GM18502 (cell line): Measurements from ENCODE around the gene AMMECR1.
"Not testable (repeated sequence)": the region's sequence is repeated elsewhere in the genome, so short reads cannot be mapped to it uniquely, and the experiment has no call there.

Experiments
- ATAC-seq: cut with Tn5 transposase; IDR thresholded peaks from one replicate; pipeline ENCODE4 v1.9.1; 2021; ENCODE audit warnings: mild to moderate bottlenecking; ENCODE audit not compliant: unreplicated experiment, poor library complexity

Gene AMMECR1

GRCh38 chrX:110317820-110318663, at the start of gene AMMECR1:
Gene AMMECR1, minus strand, starts transcription at chrX:110318085. Its CDS starts 14 bp downstream, at chrX:110318071.
- peak; percentile 78 for ATAC-seq

- no peak for ATAC-seq
Observed at GRCh38 chrX:110363244-110363643, 45.4 kb upstream of the AMMECR1 start.

DNA sequence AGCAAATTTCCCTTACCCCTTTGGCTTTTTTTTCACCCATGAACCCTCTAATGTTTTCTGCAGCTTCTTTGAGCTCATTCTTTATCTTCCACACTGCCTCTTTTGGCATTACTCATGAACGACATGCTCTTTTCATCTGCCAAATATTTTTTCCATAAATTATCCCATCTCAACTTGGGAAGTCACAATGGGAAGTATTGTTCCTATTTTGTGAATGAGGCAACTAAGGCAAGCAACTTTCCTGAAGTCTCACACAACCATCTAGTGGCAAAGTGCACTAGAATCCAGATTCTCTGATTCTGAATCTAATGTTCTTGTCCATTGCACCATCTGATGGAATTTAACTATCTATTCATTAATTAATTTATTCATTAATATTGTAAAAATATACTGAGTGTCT, 41.4 kb upstream of the AMMECR1 start:
- no peak for ATAC-seq

DNA sequence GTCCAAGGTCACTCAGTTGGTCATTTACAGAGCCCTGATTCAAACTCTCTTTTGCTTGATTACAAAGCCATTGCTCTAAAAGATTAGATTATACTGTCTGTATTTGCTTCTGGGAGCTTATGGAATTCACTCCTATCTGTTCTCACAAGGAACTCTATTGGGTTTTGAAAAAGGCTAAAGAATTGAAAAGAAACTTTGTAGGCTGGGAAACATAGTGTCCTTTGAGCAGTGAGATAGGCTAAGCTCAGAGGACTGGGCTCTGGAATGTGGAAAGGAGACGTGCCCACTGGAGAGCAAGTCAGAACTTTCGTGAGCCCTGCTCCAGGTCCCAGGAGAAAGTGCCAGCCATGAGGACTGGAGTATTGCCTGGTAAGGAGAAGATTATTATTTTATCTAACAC, 40.7 kb upstream of the AMMECR1 start, which contains the start of gene RTL9:
Gene RTL9, plus strand, starts transcription at position 301 of the 400 bp plus-strand sequence. CDS start 91,770 bp downstream, outside the sequence.
- ATAC-seq = no peak

- no peak for ATAC-seq
Observed at GRCh38 chrX:110346681-110347080, 28.8 kb upstream of the AMMECR1 start.

DNA sequence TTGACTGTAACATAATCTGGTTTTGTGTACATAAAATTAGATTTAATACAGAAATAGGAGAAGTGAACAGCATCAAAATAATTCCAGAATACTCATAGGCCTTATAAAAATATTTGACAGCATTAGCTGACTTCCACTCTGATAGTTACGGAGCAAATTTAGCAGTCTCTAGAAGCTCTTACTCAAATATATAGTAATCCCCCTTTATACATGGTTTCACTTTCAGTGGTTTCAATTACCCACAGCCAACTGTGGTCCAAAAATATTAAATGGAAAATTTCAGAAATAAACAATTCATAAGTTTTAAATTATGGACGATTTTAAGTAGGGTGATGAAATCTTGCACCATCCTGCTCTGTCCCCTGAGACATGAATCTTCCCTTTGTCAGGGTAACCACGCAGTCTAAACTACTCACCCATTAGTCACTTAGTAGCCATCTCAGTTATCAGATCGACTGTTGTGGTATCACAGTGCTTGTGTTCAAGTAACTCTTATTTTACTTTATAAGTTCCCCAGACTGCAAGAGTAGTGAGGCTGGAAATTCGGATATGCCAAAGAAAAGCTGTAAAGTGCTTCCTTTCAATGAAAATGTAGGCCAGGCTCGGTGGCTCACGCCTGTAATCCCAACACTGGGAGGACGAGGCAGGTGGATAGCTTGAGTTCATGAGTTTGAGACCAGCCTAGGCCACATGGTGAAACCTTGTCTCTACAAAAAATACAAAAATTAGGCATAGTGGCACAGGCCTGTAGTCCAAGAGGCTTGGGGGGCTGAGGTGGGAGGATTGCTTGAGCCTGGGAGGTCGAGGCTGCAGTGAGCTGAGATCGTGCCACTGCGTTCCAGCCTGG, 23.5 kb upstream of the AMMECR1 start:
- ATAC-seq = peak; percentile 92

DNA sequence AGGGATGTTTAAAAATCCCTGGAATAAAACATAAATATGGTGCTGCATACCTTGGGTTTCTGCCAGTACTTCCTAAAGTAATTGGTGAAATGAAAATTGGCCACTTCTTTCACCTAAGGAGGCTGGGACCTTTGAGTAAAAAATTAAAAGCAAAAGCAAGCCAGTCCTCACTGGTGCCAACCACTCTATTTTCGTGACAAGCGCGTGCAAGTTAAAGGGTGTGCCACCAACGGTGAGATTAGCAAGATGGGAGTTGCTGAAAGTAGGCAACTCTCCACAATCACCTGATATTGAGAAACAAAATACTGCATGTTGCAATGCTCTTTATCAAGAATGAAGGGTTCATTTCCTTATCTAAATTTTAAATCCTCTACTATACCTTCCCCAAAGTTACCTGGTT, 21.1 kb upstream of the AMMECR1 start:
- ATAC-seq = no peak

DNA sequence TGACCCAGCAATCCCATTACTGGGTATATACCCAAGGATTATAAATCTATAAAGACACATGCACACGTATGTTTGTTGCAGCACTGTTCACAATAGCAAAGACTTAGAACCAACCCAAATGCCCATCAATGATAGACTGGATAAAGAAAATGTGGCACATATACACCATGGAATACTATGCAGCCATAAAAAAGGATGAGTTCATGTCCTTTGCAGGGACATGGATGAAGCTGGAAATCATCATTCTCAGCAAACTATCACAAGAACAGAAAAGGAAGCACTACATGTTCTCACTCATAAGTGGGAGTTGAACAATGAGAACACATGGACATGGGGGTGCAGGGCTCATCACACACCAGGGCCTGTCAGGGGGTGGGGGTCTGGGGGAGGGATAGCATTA, 15.6 kb upstream of the AMMECR1 start:
- ATAC-seq = not testable (repeated sequence)

DNA sequence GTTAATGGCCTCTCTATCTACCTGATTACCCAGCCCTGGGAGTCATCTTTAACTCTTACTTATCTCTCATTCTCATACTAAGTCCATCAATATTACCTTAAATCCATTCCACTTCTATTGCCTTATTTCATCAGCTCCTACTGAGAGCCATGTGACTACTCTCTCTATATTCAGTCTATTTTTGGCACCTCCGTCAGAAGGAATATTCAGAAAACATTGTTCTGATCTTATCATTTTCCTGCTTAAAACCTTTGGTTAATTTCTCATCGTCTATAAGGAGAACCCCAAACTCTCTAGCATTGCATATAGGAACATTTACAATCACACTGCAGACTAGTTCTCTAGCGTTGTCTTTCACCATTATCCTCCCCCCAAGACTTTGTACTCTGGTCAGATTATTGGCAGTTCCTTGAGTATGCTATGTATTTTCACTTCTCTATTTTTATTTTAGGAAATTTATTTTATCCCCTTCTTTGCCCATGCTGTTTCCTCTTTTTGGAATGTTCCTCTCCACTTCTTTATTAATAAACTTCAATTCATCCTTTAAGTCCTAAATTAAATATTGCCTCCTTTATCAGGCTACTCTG, 13.7 kb upstream of the AMMECR1 start:
- no peak for ATAC-seq

- not testable (repeated sequence) for ATAC-seq
Observed at GRCh38 chrX:110328613-110329012, 10.7 kb upstream of the AMMECR1 start.

DNA sequence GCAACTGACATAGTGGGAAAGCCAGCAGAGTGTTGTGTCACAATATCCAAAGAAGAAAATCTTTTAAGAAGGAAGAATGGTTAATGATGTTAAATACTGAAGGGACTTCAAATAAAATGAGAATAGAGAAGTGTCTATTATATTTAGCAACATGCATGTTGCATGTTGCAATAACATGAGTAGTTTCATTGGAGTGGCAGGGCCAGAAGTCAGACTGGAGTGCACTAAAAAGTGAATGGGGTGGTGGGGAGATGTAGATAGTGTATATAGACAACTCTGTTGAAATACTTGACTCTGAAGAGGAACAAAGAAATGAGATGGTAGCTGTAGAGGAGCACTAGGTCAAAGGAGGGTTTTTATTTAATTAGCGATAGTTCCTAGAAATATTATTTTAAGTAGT, 9.5 kb upstream of the AMMECR1 start:
- no peak for ATAC-seq

DNA sequence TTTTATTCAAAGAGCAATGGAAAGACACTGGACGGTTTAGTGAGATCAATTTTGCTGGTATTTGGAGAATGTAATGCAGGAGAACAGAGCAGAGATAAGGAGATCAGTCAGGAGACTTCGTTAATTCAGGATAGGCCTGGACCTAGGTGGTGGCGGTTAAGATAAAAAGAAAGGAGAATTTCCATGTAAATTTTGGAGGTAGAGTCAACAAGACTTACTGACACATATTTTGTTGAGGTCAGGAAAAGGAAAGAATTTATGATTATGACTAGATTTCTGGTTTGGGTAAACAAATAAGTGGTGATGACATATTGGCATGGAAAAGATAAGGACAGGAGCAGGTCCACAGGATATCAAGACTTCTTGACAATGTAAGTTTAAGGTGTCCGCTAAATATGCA, 8.8 kb upstream of the AMMECR1 start:
- no peak for ATAC-seq

GRCh38 chrX:110322603-110323002, 4.7 kb upstream of the AMMECR1 start:
- ATAC-seq = no peak

GRCh38 chrX:110321670-110322069, 3.8 kb upstream of the AMMECR1 start:
- ATAC-seq = no peak

DNA sequence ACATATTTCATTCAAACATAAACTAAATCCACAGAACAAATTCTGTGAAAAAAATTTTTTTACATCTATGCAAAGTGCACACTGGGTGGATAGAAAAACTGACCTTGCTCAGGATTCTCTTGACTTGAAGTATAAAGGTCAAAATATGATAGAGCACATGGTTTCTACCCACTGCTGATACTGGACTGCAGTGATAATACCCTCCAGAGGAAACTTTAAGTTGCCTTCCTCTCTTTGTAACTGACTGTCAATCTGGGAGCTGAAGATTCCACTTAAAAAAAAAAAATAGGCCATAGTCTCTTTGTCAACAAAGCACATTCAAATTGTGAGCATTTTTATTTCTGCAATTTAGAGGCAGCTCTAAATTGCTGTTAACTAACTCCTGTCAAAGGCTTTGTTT, 3.2 kb upstream of the AMMECR1 start:
- no peak for ATAC-seq

- ATAC-seq = no peak
Observed at GRCh38 chrX:110320381-110320987, 2.6 kb upstream of the AMMECR1 start.

- peak; percentile 26 for ATAC-seq
Observed at GRCh38 chrX:110318664-110318968, 731 bp upstream of the AMMECR1 start.

DNA sequence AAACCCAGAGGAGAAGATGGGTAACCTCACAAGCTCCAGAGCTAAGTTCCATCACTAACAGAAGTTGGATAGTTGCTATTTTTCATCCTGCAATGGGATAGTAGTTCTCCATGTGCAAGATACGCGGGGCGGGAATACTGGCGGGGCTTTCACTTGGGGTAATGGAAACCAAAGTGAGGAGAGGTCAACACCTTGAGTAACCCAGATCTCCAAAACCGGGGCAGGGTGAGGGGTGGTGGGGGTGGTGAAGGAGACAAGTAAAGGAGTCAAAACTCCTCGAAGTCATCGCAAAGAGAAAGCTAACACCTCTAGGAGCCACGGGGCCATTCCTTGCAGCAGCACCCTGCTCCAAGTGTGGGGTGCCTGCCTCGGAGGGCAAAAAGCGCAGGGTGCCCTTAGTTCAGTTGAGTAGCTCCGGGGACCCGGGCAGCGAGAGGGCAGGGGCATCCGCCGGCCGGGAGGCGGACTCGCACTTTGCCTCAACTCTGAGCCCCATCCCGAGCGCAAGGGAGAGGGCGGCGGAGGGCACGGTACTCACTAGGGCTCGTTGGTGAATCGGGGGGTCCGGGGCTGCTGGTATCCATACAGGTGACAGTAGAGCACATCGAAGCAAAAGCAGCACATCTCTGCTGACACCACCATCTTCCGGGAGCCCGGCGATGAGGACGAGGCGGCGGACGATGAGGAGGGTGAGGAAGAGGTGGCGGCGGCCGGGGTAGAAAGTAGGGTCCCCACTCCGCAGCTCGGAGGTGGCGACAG, 645 bp downstream of the AMMECR1 start:
- ATAC-seq = peak; percentile 15

DNA sequence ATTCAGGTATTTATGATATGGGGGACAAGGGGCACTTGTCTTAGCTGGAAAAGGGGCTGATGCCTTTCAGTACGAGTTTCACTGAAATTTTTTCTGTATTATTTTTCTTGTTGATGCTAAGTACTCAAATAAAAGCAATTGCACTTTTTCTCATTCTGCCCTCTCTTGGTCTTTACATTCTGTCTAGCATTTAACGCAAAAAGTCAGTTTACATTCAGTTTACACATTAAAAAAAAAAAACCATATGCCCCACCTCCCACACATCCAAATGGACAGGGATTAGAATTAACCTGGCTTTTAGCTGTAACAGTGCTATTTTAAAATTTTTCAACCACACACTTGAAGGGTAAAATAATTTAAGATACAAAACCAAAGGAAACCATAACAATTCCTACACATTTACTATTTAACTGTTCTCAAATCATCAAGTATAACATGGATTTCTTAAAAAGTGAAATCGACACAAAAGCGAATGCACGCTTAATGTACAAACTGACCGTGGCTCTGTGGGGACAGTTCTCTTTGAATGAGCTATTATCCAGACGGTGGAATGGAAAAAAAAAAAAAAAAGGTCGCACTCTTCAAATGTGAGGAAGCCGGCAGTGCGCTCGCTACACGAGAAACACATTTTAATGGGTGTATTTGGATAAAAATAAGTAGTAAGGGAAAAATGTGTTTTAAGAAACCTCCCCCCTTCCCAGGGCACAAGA, 1.4 kb downstream of the AMMECR1 start:
- no peak for ATAC-seq
